ENCODE results near the gene SLC22A16.
"Not testable (repeated sequence)": the region's sequence is repeated elsewhere in the genome, so short reads cannot be mapped to it uniquely, and the experiment has no call there.

Gene SLC22A16, protein sequence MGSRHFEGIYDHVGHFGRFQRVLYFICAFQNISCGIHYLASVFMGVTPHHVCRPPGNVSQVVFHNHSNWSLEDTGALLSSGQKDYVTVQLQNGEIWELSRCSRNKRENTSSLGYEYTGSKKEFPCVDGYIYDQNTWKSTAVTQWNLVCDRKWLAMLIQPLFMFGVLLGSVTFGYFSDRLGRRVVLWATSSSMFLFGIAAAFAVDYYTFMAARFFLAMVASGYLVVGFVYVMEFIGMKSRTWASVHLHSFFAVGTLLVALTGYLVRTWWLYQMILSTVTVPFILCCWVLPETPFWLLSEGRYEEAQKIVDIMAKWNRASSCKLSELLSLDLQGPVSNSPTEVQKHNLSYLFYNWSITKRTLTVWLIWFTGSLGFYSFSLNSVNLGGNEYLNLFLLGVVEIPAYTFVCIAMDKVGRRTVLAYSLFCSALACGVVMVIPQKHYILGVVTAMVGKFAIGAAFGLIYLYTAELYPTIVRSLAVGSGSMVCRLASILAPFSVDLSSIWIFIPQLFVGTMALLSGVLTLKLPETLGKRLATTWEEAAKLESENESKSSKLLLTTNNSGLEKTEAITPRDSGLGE

DNA sequence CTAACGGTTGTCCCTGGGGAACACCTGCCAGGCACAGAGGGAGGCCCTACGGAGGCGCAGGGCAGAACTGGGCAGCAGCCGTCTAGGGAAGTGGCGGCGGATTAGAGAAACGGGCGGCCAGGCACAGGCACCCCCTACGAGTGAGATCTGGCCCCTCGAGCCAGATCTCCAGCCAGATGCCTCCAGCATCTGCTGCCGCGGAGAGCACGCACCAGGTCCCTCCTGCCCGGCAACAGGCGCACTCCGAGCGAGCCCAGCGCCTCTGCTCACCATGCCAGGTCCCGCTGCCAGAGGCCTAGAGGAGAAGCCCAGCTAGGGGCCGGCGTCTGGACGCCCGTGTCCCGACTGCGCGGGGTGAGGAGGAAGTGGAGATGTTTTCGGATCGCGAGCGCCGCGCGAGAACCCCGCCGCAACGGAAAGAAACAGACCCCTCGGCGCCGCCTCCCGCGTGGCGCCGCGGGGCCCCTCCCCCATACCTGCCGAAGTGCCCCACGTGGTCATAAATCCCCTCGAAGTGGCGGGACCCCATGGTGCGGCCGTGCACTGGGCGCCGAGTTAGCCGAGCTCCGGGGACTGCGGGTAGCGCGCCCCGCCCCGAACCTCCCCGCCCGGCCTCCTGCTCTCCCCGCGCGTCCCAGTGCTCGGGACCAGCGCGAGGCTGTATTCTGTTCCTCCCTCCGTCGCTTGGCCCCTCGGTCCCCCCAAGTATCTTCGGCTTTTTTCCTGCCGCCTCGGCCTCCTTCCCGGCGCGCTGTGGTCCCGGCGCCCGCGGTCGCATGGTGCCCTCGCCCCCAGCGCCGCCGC lies at the start of gene SLC22A16:
TSS of gene SLC22A16 (minus strand) at position 568 of the 804 bp plus-strand sequence. CDS start at position 529, 39 bp downstream.
- no peak for DNase-seq (ENCODE audit: low spot score)

DNA sequence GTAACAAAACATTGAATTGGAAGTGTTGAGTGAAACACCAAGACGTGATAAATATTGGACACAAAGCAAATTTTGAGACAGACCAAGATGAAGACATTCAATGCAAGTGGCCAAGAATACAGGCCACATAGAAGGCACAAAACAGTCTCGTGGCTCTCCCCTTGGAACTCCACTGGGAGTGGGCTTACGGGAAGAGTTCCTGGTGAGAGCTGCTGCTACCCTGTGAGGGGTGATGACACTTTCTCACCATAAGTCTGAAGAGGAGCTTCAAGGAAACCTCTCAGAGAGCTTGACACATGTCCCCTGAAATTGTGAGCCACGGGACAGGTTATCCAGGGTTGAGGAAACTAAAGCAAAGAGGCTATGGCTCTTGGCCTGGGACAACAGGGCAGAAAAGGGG lies 48.6 kb upstream of the SLC22A16 start:
- DNase-seq (ENCODE audit: low spot score) = no peak

DNA sequence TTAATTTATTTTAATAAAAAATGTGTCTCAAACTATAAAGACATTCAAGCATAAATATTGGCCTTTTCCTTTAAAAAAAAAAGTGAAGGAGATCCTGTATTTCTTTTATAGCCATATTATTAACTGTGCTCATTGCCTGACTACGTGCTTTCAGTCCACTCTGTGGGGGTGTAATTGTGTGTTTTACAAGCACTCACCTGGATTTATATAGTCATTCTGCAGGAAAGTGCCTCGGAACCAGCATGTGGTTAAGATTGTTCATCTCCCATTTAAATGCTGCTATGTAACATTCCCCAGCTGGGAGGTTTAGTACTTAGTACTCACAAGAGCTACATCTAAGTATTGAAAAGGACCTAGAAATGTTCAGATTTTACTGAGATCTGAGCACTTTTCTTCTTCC lies 47.9 kb upstream of the SLC22A16 start:
- DNase-seq (ENCODE audit: low spot score) = no peak

DNA sequence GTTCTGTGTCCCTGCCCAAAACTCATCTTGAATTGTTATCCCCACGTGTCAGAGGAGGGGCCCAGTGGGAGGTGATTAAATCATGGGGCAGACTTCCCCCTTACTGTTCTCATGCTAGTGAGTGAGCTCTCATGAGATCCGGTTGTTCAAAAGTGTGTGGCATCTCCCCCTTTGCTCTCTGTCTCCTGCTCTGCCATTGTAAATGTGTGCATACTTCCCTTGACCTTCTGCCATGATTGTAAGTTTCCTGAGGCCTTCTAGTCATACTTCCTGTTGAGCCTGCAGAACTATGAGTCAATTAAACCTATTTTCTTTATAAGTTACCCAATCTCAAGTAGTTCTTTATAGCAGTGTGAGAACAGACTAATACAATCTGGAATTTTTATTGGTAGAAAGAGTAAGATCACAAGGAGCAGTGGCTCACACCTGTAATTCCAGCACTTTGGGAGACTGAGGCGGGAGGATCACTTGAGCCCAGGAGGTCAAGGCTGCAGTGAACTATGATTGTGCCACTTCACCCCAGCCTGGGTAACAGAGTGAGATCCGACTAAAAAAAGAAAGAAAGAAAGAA lies 47.1 kb upstream of the SLC22A16 start:
- DNase-seq (ENCODE audit: low spot score) = no peak

DNA sequence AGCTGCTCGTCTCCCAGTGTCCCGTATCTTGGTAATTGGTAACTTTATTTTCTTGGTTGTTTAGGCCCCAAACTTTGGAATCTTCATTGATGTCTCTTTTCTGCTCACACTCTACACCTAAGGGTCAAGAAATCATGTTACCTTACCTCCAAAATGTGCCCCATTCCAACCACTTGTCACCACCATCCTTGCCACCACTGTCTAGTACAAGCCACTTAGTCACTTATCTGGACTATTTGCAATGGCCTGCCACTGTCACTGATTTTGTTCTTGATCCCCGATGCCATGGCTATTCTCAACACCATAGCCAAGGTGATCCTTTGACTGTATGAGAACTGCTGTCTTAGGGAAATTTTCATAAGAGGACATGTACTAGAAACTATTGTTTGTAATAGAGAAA lies 46.0 kb upstream of the SLC22A16 start:
- no peak for DNase-seq (ENCODE audit: low spot score)

DNA sequence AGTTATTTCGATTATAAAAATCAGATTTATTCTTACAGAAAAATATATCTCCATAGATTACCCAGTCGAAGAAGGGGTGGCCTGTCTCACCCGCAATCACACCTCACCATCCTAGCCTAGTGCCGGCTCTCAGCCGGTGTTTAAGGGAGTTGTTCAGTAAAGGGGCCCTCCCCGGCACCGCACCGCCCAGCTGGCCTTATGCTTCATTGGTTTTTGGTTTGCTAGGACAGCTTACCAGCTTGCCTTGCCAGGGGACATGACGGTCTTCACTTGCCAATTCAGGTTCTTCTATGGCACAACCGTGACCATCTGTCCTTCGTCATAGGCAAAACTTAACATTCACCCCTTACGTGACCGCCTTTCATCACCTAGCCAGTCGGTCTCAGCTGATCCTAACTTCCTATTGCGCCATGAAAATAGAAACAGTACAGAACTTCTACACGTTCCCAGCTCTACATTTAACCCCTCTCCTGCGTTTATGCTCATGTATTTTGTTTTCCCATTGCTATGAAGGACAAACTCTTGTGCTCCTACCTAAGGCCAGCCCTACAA lies 44.7 kb upstream of the SLC22A16 start:
- no peak for DNase-seq (ENCODE audit: low spot score)

DNA sequence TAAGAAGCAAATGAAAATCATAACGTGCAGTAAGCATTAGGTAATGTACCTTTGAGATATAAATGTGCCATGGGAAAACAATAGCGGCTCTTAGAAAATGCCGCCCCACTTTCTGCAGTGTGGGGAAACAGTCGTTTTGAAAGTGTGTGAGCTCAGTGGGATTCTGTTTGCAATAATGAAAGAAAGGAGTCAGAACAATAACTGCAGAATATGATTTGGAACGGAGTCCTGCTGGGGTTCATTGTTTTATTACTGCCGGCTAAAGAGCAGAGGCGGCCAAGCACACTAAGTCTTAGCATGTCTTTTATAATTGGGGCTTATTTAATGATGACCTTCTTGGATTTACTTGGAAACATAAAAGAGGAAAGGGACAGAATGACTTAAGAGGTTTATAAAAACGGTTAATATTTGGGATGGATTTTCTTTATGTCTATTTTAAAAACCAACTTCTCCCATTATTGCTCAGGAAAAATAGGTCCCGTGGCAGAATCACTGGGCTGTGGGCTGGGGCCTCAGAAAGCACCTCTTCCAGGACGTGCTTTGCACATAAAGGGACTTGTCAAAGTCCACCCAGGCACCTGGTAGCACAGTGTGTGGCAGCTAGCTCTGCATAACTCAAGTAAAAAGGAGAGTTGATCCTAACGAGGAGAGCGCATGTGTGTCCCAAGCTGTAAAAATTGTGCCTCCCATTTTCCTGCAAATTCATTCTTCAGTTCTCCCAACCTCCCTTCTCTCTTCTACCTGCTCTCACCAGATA lies 44.0 kb upstream of the SLC22A16 start:
- no peak for DNase-seq (ENCODE audit: low spot score)

DNA sequence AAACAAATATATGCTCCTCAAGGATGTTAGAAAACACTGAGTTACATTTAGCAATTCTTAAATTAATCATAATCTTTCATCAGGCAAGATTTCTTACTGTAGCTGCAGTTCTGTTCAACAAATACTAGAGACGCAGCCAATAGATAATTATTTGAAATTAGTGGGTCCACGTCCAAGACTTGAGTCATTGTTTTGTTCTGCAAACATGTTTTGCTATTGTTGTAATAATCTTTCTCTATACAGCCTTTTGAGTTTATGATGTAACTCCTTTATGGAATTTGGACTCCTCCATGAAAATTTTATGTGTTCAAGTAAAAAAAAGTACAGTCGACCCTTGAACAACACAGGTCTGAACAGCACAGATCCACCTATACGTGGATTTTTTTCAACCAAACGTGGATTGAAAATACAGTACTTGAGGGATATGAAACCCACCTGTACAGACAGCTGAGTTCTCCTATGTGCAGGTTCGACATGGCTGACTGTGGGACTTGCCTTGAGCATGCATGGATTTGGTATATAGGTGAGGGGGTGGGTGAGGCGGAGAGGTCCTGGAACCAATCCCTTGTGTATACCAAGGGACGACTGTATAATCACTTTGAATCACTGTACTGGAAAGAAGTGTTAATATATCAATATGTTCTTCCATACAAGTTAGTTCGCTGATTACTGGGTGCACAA lies 41.3 kb upstream of the SLC22A16 start:
- no peak for DNase-seq (ENCODE audit: low spot score)

DNA sequence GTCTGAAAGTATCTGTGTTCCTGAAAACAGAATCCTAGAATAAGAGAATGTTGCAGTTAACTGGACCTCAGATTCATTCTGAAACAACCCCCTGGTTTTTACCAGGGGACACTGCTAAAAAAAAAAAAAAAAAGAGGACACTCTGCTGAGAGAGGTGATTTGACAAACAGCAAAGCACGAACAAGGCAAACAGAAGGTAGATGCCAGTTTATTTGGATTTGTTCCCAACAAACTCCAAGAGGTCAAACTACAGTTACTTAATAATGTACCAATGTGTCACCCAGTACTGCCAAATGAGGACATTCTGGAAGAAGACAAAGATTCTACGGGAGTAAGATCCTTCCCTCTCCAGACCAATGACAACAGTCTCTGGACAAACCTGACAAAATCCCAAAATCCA lies 40.6 kb upstream of the SLC22A16 start:
- no peak for DNase-seq (ENCODE audit: low spot score)

DNA sequence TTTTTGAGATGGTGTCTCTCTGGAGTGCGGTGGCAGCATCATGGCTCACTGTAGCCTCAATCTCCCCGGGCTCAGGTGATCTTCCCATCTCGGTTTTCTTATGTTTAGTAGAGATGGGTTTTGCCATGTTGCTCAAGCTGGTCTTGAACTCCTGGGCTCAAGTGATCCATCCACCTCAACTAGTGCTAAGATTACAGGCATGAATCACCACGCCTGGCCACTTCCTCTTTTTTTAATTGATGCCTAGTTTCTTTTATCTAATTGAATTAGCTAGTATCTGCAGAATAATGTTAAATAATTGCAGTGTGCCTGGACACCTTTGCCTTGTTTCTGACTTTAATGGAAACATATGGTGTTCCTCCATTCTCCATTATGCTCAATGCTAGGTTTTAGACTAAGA lies 38.4 kb upstream of the SLC22A16 start:
- DNase-seq (ENCODE audit: low spot score) = no peak

DNA sequence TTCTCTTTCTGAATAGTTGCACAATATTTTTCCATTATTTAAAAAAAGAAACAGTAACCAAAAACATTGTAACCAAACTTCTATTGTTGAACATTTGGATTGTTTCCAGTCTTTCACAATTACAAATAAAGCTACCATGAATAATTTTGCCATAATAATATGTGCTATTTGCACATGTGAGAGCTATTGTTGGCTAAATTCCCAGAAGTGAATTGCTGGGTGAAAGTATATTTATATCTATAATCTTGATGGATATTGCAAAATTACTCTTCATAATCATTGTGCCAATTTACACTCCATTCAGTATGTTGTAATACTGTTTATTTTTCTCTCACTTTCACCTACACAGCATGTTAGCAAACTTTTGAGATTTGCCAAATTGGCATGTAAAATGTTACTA lies 36.6 kb upstream of the SLC22A16 start:
- no peak for DNase-seq (ENCODE audit: low spot score)

DNA sequence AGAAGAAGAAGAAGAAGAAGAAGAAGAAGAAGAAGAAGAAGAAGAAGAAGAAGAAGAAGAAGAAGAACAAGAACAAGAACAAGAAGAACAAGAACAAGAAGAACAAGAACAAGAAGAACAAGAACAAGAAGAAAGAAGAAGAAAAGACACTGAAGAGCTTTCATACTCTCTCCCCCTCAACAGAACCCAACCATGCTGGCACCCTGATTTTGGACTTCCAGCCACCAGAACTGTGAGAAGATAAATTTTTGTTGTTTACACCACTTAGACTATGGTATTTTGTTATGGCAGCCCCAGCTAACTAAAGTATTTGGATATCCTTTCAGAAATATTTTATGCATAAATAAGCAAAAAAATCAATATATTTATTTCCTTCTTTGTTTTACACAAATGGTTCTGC lies 36.1 kb upstream of the SLC22A16 start:
- not testable (repeated sequence) for DNase-seq (ENCODE audit: low spot score)

DNA sequence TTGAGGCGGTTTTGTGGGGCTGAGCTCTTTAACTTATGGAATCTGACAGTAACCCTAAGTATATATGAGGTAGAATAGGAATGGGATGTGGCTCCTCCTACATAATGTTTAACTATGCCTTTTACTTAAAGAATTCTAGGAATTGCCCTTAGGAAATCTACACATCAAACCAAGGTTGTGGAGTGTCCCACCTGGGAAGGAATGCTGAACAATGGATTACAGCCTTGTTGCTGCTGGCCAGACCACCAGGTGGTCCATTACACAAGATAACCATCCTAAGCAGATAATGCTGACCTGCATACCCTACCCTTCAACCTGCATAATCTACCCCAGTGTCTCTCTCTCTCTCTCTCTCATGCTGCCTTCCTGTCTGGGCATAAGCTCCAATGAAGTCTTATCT lies 35.0 kb upstream of the SLC22A16 start:
- no peak for DNase-seq (ENCODE audit: low spot score)

DNA sequence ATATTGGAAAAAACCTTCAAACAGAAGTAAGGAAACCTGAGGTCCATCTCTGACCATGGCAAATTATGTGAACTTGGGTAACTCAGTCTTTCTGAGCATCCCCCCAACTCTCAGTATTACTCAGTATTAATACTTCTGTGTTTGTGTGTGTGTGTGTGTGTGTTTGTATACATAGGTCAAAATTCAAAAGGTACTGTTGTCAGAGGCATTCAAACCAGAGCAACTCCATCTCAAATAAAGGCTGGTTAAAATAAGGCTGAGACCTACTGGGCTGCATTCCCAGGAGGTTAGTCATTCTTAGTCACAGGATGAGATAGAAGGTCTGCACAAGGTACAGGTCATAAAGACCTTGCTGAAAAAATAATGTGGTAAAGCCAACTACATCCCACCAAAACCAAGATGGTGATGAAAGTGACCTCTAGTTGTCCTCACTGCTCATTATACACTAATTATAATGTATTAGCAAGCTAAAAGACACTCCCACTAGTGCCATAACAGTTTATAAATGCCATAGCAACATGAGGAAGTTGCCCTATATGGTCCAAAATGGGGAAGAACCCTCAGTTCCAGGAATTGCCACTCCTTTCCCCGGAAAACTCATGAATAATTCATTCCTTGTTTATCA lies 33.3 kb upstream of the SLC22A16 start:
- no peak for DNase-seq (ENCODE audit: low spot score)

DNA sequence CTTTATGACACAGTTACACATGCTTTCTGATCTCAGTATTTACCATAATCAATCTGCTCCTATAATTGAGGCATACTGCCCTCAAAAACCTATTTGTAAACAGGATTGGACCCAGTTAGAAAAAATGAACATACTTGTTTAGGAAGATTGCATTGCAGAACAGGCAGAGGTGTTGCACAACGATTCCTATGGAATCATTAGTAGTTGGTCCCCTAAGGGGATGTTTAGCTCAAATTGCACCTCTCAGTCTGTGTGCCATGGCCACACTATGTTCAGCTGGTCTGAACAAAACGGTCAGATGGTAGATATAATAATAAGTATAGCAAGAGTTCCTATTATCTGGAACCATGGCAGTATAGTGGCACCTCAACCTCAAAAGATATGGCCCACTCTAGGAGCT lies 28.5 kb upstream of the SLC22A16 start:
- DNase-seq (ENCODE audit: low spot score) = not testable (repeated sequence)

DNA sequence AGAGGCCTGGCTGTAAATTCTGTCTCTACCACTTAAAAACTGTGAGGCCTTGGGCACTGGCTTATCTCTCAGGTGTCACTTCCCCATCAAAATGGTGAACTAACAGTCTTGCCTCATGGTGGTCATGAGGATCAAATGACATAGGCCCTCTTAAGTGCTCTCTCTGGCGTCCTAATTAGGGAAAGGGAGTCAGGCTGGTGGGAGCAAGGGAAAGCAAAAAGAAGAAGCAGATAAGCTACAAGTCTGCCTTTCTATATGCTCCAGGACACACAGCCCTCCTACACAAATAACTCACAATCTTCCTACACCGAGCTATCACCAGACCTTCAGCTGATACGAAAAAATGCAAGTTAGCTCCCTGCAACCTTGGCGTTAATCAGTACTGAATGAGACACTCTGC lies 19.5 kb upstream of the SLC22A16 start:
- no peak for DNase-seq (ENCODE audit: low spot score)

DNA sequence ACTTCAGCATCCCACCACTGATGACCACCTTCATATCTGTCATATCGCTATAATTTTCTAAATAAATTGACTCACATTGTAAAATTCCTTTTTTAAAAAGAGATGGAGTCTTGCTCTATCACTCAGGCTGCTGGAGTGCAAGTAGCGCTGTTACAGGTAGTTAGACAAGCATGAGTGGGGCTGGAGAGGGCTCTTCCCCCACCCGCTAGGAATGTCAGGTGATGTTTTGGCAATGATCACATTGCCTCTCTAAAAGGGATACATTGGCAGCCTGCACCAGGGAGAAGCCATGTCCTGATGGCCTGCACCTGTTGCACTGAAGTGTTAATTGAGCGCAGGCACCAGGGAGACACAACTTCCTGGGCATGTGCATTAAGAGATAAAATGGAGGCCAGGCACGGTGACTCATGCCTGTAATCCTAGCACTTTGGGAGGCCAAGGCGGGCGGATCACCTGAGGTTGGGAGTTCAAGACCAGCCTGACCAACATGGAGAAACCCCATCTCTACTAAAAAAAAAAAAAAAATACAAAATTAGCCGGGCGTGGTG lies 16.9 kb upstream of the SLC22A16 start:
- DNase-seq (ENCODE audit: low spot score) = no peak

DNA sequence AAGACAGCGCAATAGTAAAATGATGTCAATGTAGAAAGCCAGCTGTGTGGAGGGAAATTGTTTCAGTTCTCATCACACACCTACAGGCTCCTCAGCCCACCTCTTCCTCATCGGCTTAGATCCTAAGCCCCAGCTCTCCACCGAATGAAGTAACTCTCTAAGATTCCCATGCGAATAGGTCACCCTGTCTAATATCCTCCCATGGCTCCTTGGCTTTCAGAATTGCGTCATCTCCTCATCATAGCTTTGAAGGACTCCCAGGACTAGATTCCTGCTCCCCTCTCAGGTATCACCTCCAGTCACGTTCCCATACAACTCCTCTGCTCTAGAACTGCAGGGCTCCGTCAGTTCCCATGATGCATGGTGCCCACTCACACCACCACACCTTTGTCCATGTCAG lies 16.2 kb upstream of the SLC22A16 start:
- DNase-seq (ENCODE audit: low spot score) = no peak

DNA sequence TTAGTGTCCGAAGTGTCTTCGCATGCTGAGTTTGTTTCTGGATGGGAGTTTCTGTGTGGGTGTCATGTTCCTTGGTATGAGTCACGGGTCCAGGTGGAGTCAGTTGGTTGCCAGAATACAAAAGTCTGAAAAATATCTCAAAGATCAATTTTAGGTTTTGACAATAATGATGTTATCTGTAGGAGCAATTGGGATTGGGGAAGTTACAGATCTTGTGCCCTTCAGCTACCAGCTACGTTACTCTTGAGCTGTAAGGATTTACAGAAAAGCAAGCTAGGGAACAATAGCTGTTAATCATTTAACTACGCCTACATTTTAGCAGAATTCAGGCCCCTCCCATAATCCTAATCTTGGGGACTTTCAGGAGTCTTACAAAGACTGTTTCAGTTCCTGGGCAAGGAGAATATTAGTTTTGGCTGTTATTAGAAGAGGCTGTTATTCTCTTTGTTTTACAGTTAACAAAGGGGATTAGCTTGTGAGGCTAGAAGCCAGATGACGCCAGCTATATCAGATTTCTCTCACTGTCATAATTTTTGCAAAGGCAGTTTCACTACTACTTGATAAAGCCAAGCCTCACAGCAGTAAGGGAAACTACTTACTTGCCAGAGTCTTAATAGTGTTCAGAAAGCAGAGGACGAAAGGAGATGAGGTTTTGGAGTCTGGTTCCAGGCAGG lies 15.4 kb upstream of the SLC22A16 start:
- no peak for DNase-seq (ENCODE audit: low spot score)

DNA sequence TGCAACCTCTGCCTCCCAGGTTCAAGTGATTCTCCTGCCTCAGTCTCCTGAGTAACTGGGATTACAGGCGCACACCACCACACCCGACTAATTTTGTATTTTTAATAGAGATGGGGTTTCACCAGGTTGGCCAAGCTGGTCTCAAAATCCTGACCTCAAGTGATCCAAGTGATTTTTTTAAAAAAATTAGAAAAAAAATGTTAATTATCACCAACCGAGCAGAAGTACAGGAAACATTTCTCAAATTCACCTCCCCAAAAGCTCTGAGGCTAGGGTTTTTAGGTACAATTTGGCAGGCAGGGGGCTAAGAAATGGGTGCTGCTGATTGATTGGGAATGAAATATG lies 14.9 kb upstream of the SLC22A16 start:
- DNase-seq (ENCODE audit: low spot score) = no peak
